ENCODE data around the gene RPUSD4.

The RPUSD4 gene

DNA sequence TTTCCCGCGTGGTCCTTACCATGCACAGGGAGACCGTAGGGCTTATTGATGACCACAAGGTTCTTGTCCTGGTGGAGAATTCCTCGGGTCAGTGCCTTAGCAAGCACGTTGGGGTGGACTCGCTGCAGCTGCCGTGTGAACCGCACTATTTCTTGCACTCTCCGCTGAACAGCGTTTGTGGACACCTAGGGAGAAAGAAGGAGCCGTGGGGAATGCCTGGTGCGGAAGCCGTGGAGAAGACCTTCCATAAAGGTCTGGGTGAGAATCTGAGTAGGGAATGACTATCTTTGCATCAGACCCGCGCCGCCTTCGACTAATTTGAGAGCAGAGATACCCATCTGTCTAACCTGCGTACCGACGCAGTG is 597 bp downstream of the RPUSD4 start:
- FAIRE-seq: no peak

DNA sequence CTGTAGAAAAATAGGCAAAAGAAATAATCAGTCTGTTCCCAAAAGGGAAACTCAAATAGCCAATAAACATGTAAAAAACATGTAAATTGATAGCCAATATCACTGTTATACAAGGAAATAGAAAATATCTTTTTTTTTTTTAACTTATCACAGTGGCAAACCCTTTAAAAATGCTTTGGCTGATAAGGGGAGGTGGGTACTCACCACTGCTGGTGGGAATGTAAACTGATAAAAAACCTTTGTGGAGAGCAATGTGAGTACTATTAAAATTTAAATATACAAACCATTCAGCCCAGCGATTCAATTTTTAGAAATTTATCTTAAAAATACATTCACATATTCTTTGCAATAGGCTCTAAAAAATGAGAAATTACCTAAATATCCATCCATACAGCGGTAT is 3.6 kb downstream of the RPUSD4 start:
- no peak for FAIRE-seq

GRCh38 chr11:126205359-126205758 is 6.1 kb downstream of the RPUSD4 start:
- no peak for FAIRE-seq

GRCh38 chr11:126202646-126203359 is 8.6 kb downstream of the RPUSD4 start:
- FAIRE-seq: no peak

- no peak for FAIRE-seq
These were observed 12.8 kb downstream of the RPUSD4 start for GRCh38 chr11:126198648-126199047.

- FAIRE-seq: no peak
These were observed 14.0 kb downstream of the RPUSD4 start for GRCh38 chr11:126197277-126197939.

GRCh38 chr11:126195119-126195518 is 16.3 kb downstream of the RPUSD4 start:
- no peak for FAIRE-seq

DNA sequence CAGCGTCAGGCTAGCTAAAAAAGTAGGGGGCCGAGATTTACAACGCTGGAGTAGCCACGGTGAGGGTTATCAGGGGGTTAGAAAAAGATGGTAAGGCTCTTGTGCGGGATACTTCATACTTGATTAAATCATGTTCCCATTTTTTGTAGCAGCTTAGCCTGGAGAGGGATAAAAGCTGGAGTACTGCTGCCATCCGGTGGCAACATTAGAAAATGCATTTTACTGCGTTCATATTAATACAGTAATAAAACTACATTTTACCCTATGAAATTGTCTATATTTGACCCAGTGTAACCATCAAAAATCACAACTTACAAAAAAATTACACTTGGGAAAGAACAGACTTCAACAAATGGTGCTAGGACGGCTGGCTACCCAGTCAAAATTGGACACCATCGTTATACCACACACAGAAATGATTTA is 17.3 kb downstream of the RPUSD4 start:
- FAIRE-seq: no peak

DNA sequence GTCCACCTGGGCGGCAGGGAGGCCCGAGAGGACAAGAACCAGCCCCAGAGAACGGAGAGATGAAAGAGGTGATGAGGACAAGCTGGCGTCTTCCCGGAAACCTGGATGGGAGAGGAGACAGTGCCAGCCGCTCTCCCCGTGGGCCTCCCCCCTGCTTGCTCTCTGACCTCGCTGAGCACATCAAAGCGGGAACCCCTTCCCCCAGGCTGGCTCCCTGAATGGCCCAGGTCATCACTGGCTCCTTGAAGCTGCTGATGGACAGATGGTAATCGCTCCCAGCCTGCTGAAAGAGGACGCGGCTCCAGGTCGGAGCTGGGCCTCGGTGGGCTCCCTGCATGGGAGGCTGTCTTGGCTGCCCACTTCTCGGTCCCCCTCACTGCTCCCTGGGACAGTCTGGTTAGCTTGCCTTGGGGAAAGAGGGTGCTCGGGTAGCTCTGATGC is 18.4 kb downstream of the RPUSD4 start:
- FAIRE-seq: no peak

DNA sequence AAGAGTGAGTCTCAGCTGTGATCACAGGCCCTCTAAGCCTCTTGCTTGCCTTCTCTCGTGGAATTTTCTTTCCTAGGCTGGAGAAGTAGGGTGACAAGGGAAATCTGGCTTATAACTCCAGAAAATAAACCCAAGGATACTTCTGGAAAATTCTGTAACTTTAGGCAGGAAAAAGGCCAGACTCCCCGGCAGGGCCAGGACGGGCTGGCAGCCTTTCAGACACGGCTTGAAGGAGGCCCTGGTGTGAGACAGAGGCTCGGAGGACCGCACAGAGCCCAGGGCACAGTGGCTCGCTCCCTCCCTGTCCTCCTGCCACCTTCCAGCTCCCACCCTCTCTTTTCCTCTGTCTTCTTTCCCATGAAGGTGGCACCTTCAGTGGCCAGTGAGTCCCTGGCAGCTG is 19.1 kb downstream of the RPUSD4 start:
- FAIRE-seq: no peak

- FAIRE-seq: no peak
These were observed 19.9 kb downstream of the RPUSD4 start for GRCh38 chr11:126191379-126192073.

DNA sequence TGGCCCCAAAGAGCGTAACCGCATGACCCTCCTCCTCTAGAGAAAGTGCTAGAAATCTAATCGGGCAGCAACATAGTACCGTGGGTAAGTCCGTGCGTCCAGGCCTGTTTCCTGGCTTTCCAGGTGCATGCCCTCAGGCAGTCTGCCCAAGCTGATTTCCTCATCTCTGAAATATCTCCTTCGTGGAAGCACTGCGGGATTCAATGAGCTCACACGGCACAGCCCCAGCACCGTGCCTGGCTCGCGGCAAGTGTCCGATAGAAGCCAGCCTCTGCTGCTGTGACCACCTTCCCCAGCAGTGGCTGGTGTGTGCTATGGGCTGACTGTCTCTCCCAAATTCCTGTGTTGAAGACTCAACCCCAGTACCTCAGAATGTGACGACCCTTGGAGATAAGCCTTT is 20.7 kb downstream of the RPUSD4 start:
- no peak for FAIRE-seq

DNA sequence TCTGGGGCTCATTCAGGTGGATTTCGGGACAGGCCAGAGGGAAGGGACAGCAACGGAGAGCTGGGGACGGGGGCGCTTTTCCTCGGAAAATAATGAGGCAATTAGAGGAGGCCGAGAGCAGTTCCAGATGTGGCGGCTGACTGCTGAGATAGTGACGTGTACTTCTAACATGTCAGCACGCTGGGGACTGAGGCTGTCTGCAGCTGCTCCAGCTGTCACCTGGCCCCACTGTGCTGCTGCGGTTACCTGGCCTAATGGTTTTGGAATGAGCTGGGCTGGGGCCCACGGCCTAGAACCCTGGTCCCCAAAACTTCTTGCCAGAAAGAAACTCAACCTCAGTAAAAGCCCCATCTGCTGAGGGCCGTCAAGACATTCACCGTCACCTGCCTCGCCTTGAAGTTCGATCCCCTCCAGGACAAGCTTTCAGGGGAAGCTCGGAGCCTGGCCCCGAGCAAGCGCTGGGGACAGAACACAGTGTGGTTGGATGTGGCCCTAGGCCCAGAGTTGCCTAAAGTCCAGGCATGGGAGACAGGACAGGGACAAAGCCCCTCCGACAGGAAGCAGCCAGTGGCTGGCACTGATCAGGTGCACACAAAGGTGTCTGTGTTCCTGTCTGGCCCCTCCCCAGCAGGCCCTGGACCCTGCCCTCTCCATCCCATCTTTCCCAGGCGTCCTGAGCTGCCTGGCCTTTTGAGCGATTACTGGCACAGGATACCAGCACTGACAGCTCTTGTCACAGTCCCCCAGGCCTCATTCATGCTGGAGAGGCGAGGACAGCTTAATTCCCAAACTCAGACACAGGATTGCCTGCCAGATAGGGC is 22.1 kb downstream of the RPUSD4 start:
- FAIRE-seq: no peak

GRCh38 chr11:126188332-126189108 is 22.9 kb downstream of the RPUSD4 start:
- no peak for FAIRE-seq

DNA sequence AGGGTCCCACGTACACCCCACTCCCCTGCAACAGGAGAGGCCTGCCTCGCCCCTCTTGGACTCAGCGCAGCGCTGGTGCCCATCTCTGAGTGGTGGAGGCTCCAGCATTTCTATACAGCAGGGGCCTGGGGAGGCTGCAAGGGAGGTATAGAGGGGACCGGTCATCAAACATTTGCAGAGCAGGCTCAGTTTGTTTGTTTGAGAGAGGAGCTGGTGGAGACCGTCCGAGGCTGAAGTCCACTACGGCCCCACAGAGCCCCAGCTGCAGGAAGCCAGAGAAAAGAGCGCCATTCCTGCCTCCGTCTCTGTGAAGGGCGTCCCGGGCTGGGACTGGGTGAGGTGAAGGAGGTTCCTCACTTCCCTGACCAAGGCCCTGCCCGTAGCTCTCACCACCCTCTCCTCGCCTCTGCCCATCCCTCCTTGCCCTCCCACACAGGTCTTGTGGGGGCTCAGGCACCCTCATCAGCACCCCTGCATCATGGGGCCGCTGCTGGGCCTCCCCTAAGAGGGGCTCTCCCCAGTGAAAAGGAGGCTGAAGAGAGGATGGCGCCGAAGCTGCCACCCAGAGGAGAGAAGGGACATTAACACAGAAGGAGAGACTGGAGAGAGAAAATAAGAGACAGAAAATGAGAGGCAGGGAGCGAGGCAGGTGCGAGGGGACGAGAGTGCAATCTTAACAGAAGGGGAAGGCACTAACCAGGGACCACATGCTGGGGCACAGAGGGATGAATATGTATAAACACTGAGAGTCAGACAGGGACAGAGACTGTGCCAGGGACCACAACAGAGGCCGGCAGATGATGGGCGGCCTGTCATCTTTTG is 24.5 kb downstream of the RPUSD4 start:
- no peak for FAIRE-seq

- no peak for FAIRE-seq
These were observed 25.3 kb downstream of the RPUSD4 start for GRCh38 chr11:126186025-126186698.

GRCh38 chr11:126185259-126186024 is 26.0 kb downstream of the RPUSD4 start:
- no peak for FAIRE-seq

DNA sequence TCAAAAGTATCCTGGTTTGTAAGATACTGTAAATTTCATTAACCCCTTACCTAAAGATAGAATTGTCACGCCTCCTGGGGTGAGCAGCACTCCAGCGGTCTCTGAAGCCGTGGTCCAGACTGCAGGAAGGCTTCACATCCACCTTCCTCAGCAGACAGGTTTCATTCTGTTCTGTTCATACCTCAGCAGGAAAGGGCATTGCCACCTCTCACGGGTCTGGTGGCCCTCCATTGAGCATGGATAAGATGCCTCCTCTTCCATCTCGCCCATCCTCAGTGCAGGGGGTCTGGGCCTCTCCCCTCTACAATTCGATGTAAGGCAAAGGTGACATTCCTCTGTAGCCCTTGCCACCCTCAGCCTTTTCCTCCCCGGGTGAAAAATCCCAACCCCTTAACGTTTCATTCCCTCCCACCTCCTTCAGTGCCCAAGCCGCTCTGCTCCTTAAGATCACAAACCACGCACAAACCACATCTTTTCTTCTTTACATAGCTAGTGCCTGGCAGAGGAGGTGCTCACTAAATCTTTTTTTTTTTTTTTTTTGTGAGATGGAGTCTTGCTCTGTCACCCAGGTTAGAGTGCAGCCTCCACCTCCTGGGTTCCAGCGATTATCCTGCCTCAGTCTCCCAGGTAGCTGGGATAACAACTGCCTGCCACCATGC is 28.5 kb downstream of the RPUSD4 start:
- no peak for FAIRE-seq
